Skeletal muscle tissue (tissue), 4 donors: Measurements from ENCODE around the gene CLDN4. TPM values are rescaled to one million over a fixed set of nuclear protein-coding genes. Genes with fewer than 3 reads are reported as not detected.

Experiments used
- H3K27ac ChIP-seq: one replicate; pipeline ENCODE4 v1.7.0; 2013; ENCODE audit warnings: mild to moderate bottlenecking, low read depth, low read length, inconsistent platforms
- H3K27me3 ChIP-seq, 3 donors: one replicate each; pipeline ENCODE4 v1.7.0; 2013; ENCODE audit warnings: low read length in 3 of 3; ENCODE audit not compliant: control insufficient read depth in 3 of 3, insufficient read depth in 3 of 3
- H3K36me3 ChIP-seq, 3 donors: one replicate each; pipeline ENCODE4 v1.7.0; 2013; ENCODE audit warnings: low read length in 3 of 3; ENCODE audit not compliant: control insufficient read depth in 3 of 3, insufficient read depth in 3 of 3
- H3K4me1 ChIP-seq, 3 donors: one replicate each; pipeline ENCODE4 v1.7.0; 2013; ENCODE audit warnings: low read length in 3 of 3, mild to moderate bottlenecking in 3 of 3; ENCODE audit not compliant: control insufficient read depth in 3 of 3, insufficient read depth in 3 of 3
- H3K4me3 ChIP-seq, 3 donors: one replicate each; pipeline ENCODE4 v1.7.0; 2013; ENCODE audit warnings: low read length in 3 of 3
- H3K9ac ChIP-seq, 3 donors: one replicate each; pipeline ENCODE4 v1.7.0; 2013; ENCODE audit warnings: low read length in 3 of 3, mild to moderate bottlenecking in 3 of 3, moderate library complexity in 2 of 3, low read depth in 1 of 3
- H3K9me3 ChIP-seq, 3 donors: one replicate each; pipeline ENCODE4 v1.7.0; 2013; ENCODE audit warnings: low read length in 3 of 3; ENCODE audit not compliant: control insufficient read depth in 3 of 3
- total RNA-seq: library from RNA; depleted of rRNA; stranded (reverse); fragments of >200 nt; gene quantifications from one replicate; pipeline ENCODE4 v1.2.3, GENCODE V29; 2014
- donor health status: Osteomylitis.

CLDN4 gene
- total RNA-seq, 1 donor from 2014 or later: not detected

DNA sequence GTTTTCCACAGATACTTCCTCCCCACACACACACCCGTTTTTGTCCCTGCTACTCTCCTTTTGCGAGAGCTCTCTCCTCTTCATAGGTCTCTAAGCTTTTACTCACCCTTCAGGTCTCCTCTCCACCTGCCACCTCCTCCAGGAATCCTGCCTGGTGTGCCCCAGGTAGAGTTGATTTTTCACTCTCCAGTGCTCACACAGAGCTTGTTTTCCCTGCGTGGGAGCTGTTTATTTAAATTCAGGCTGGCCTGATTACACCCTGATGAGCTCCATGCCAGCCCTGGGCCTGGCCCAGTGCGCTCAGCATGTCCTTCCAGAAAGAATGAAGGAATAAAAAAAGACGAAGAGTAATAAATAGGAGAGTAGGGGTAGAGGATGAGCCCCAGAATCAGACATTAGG lies 7.5 kb upstream of the CLDN4 start:
- no peak overlapping the region for H3K9ac ChIP-seq
- no peaks in the 10 kb centered on the region for H3K36me3 ChIP-seq
- no peaks in the 10 kb centered on the region for H3K9me3 ChIP-seq
- no peak overlapping the region for H3K27ac ChIP-seq
- no peak overlapping the region for H3K4me3 ChIP-seq
- no peaks in the 10 kb centered on the region for H3K27me3 ChIP-seq
- peaks cover 9 to 10% (median 9%) of the 10 kb centered on the region in 3 donors for H3K4me1 ChIP-seq

- H3K4me3 ChIP-seq: no peak overlapping the region
- H3K36me3 ChIP-seq: no peaks in the 10 kb centered on the region
- H3K27me3 ChIP-seq: no peaks in the 10 kb centered on the region
- H3K27ac ChIP-seq: no peak overlapping the region
- no peak overlapping the region for H3K9ac ChIP-seq
- H3K4me1 ChIP-seq: peaks cover 9 to 11% (median 11%) of the 10 kb centered on the region in 3 donors
- no peaks in the 10 kb centered on the region for H3K9me3 ChIP-seq
Measured at GRCh38 chr7:73823873-73824592, 6.8 kb upstream of the CLDN4 start.

DNA sequence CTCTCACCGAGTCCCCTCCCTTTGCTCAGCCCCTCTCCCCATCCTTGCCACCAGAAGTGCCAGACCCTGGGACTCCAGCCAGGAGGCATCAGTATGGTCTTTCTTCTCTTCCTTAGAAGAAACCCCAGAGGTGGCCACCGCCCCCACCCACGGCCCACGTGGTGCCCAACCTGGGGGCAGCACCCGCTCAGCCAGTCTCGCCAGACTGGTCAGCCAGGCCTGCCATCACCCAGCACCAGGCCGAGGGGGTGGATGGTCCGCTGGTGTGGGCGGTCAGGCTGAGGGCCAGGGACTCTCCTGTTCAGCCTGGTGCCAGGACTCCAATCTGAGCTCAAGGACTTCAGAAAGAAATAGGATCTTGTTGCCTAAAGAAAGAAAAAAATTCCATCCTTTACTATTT lies 5.8 kb upstream of the CLDN4 start:
- H3K4me1 ChIP-seq: peaks cover 9 to 11% (median 11%) of the 10 kb centered on the region in 3 donors
- H3K9ac ChIP-seq: no peak overlapping the region
- H3K9me3 ChIP-seq: no peaks in the 10 kb centered on the region
- H3K4me3 ChIP-seq: no peak overlapping the region
- H3K27me3 ChIP-seq: peaks cover 0 to 3% (median 2%) of the 10 kb centered on the region in 3 donors
- no peaks in the 10 kb centered on the region for H3K36me3 ChIP-seq
- H3K27ac ChIP-seq: no peak overlapping the region

DNA sequence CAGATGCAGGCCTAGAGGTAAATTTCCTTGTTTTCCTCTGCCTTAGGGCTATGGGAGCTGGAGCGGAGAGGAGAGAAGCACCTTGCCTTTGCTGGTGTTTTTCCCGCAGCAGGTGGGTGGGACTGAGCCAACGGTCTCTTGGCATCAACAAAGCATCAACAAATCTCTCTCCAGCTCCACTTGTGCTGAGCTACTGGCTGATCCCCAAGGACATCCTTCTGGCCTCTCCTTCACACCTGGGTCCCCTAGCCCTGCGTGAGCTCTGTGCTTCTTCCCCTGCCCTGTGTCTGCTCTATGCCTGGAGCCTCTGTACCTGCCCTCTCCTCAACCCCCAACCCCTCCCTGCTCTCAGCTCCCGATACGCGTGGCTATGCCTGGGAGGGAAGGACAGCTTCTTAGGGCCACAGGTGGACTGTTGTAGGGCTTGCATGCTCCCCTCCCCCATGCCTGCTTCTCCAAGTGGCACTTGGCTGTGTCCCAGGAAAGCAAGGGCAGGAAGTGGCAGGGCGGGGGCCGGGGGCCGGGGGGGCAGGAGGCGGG lies 3.2 kb upstream of the CLDN4 start:
- Histone ChIP-seq H3K27me3 (peaks cover 0 to 25% (median 11%) of the 10 kb centered on the region in 3 donors), H3K9ac (no peak overlapping the region), H3K27ac (no peak overlapping the region), H3K4me3 (no peak overlapping the region), H3K36me3 (no peaks in the 10 kb centered on the region), H3K4me1 (peaks cover 11% of the 10 kb centered on the region in 3 donors), H3K9me3 (no peaks in the 10 kb centered on the region)

DNA sequence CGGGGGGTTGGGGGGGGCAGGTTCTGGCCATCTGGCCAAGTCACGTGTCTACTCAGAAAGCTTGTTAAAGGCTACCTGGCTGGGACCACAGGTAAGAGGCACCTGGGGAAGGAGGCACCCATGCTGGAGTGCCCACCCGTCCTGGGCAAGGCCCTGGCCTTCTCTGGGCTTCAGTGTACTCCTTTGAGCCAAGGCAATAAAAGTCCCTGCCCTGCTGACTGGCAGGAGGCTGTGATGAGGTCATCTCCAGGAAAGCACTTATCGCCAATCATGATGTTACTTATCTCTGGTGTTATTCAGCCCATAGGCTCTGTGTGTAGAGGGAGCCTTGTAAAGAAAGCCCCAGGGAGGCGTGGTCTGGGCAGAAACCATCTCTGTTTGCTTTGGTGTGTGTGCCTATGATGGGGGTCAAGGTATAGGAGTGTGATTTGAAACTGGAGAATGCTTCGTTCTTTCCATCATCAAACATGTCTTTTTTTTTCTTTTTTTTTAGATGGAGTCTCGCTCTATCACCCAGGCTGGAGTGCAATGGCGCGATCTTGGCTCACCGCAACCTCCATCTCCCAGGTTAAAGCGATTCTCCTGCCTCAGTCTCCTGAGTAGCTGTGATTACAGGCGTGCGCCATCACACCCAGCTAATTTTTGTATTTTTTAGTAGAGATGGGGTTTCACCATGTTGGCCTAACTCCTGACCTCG lies 2.5 kb upstream of the CLDN4 start:
- Histone ChIP-seq H3K4me1 (peaks cover 11% of the 10 kb centered on the region in 3 donors), H3K9me3 (no peaks in the 10 kb centered on the region), H3K27ac (no peak overlapping the region), H3K27me3 (peaks cover 0 to 25% (median 11%) of the 10 kb centered on the region in 3 donors), H3K36me3 (no peaks in the 10 kb centered on the region), H3K4me3 (no peak overlapping the region), H3K9ac (no peak overlapping the region)

GRCh38 chr7:73828972-73829371 lies 1.8 kb upstream of the CLDN4 start:
- Histone ChIP-seq H3K36me3 (no peaks in the 10 kb centered on the region), H3K9ac (no peak overlapping the region), H3K4me3 (no peak overlapping the region), H3K27me3 (peaks cover 0 to 25% (median 11%) of the 10 kb centered on the region in 3 donors), H3K27ac (no peak overlapping the region), H3K4me1 (peaks cover 11% of the 10 kb centered on the region in 3 donors), H3K9me3 (no peaks in the 10 kb centered on the region)

DNA sequence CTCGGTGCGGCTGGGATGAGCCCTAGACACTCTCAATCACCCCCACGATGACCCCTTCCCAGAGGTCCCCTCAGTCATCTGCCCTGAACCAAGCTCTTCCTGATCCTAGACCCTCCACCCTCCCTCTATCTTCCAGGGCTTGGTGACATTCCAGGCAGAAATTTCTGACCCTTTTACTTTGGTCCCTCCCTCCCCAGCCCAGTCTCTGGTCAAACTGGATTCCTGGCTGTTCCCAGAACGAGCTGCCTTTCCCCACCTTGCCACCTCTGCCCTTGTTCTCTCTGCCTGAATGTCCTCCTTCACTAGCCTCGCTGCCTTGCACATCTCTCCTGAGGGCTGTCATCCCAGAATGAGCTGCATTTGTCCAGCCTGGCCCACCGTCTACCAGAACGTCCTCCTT lies 1.3 kb upstream of the CLDN4 start:
- Histone ChIP-seq H3K4me3 (no peak overlapping the region), H3K27ac (no peak overlapping the region), H3K36me3 (no peaks in the 10 kb centered on the region), H3K9me3 (no peaks in the 10 kb centered on the region), H3K4me1 (peaks cover 11% of the 10 kb centered on the region in 3 donors), H3K27me3 (peaks cover 0 to 25% (median 11%) of the 10 kb centered on the region in 3 donors), H3K9ac (no peak overlapping the region)

- Histone ChIP-seq H3K9me3 (no peaks in the 10 kb centered on the region), H3K4me1 (peaks cover 11% of the 10 kb centered on the region in 3 donors), H3K4me3 (no peak overlapping the region), H3K27me3 (peaks cover 0 to 25% (median 11%) of the 10 kb centered on the region in 3 donors), H3K36me3 (no peaks in the 10 kb centered on the region), H3K9ac (no peak overlapping the region), H3K27ac (no peak overlapping the region)
Measured at GRCh38 chr7:73829921-73830680, 695 bp upstream of the CLDN4 start.

GRCh38 chr7:73831584-73831833 lies 713 bp downstream of the CLDN4 start:
- no peak overlapping the region for H3K4me3 ChIP-seq
- H3K9me3 ChIP-seq: no peaks in the 10 kb centered on the region
- no peaks in the 10 kb centered on the region for H3K36me3 ChIP-seq
- peaks cover 11% of the 10 kb centered on the region in 3 donors for H3K4me1 ChIP-seq
- H3K27me3 ChIP-seq: peaks cover 0 to 25% (median 11%) of the 10 kb centered on the region in 3 donors
- no peak overlapping the region for H3K27ac ChIP-seq
- H3K9ac ChIP-seq: no peak overlapping the region
